GM12875 (cell line): ENCODE results near the gene AKAP12.
"Not testable (repeated sequence)": the region's sequence is repeated elsewhere in the genome, so short reads cannot be mapped to it uniquely, and the experiment has no call there.

ENCODE experiments used
- H3K4me3 ChIP-seq: one replicate; pipeline ENCODE4 v1.5.1; 2011; ENCODE audit warnings: low read depth, low read length, control low read depth
- CTCF ChIP-seq: IDR thresholded peaks from 2 replicates; pipeline ENCODE4 v1.5.1; 2011; ENCODE audit warnings: low read depth, mild to moderate bottlenecking, control low read depth, inconsistent platforms, low read length, moderate library complexity, borderline replicate concordance; ENCODE audit not compliant: insufficient read depth

Gene AKAP12

GRCh38 chr6:151352410-151353396, 112.9 kb downstream of the AKAP12 start:
- no peak overlapping the region for H3K4me3 ChIP-seq
- TF ChIP-seq CTCF = no peak

GRCh38 chr6:151353795-151354194, 114.0 kb downstream of the AKAP12 start:
- no peak overlapping the region for H3K4me3 ChIP-seq
- no peak for TF ChIP-seq CTCF

- H3K4me3 ChIP-seq = not testable (repeated sequence)
Measured at GRCh38 chr6:151356983-151357382, 117.2 kb downstream of the AKAP12 start.

GRCh38 chr6:151357758-151358436, 118.1 kb downstream of the AKAP12 start:
- H3K4me3 ChIP-seq = no peak overlapping the region
- TF ChIP-seq CTCF = no peak

- no peak for TF ChIP-seq CTCF
- no peak overlapping the region for H3K4me3 ChIP-seq
Measured at GRCh38 chr6:151358475-151358874, 118.7 kb downstream of the AKAP12 start.

- no peak for TF ChIP-seq CTCF
- no peak overlapping the region for H3K4me3 ChIP-seq
Measured at GRCh38 chr6:151359486-151359885, 119.7 kb downstream of the AKAP12 start.

- no peak for TF ChIP-seq CTCF
- no peak overlapping the region for H3K4me3 ChIP-seq
Measured at GRCh38 chr6:151365233-151365632, 125.5 kb downstream of the AKAP12 start.
